ENCODE results near the gene DENND11.

- no peak for TF ChIP-seq CTCF (IDR thresholded peaks at IDR 0.05; ENCODE audit: low read length)
- TF ChIP-seq EZH2 (optimal IDR thresholded peaks at IDR 0.05; ENCODE audit: low read depth, low read length): no peak
- no peak for TF ChIP-seq EZH2phosphoT487 (IDR thresholded peaks at IDR 0.05; ENCODE audit: low read length)
Observed at GRCh38 chr7:141731476-141732149, 29.6 kb upstream of the DENND11 start.

All from MM.1S (cell line).